Femur (tissue), 1 donor: Measurements from ENCODE around the gene ARHGEF40.
A peak's percentile ranks its signal among the peaks of the same experiment; 100 is the strongest.
"Not testable (repeated sequence)": the region's sequence is repeated elsewhere in the genome, so short reads cannot be mapped to it uniquely, and the experiment has no call there.

Experiments used
- DNase-seq: peaks from one replicate; pipeline ENCODE4 v3.0.0-alpha.2; 2017

Gene ARHGEF40

GRCh38 chr14:21040370-21040925 is 29.7 kb upstream of the ARHGEF40 start:
- no peak for DNase-seq

GRCh38 chr14:21040941-21041340 is 29.2 kb upstream of the ARHGEF40 start:
- DNase-seq: not testable (repeated sequence)

- no peak for DNase-seq
Observed at GRCh38 chr14:21041676-21042433, 28.2 kb upstream of the ARHGEF40 start, which contains the start of gene RNASE7. TSS of gene RNASE7 (plus strand) at chr14:21042362. CDS start at chr14:21042993, 631 bp downstream.

- no peak for DNase-seq
Observed at GRCh38 chr14:21042918-21043317, 27.2 kb upstream of the ARHGEF40 start.

GRCh38 chr14:21043387-21043973 is 26.6 kb upstream of the ARHGEF40 start:
- no peak for DNase-seq

GRCh38 chr14:21043974-21044618 is 26.0 kb upstream of the ARHGEF40 start:
- DNase-seq: no peak

- DNase-seq: no peak
Observed at GRCh38 chr14:21047378-21047781, 22.7 kb upstream of the ARHGEF40 start.

GRCh38 chr14:21048638-21049037 is 21.5 kb upstream of the ARHGEF40 start:
- DNase-seq: no peak

- DNase-seq: no peak
Observed at GRCh38 chr14:21049271-21049673, 20.8 kb upstream of the ARHGEF40 start.

GRCh38 chr14:21050597-21050996 is 19.5 kb upstream of the ARHGEF40 start:
- DNase-seq: no peak

GRCh38 chr14:21053184-21054122 is 16.7 kb upstream of the ARHGEF40 start:
- DNase-seq: no peak

GRCh38 chr14:21054123-21054767 is 15.9 kb upstream of the ARHGEF40 start:
- DNase-seq: no peak

- no peak for DNase-seq
Observed at GRCh38 chr14:21054768-21055145, 15.3 kb upstream of the ARHGEF40 start.

GRCh38 chr14:21055432-21056117 is 14.5 kb upstream of the ARHGEF40 start:
- DNase-seq: no peak

- DNase-seq: no peak
Observed at GRCh38 chr14:21056520-21057163, 13.5 kb upstream of the ARHGEF40 start.

GRCh38 chr14:21057803-21058675 is 12.1 kb upstream of the ARHGEF40 start, which contains the start of gene RNASE8:
TSS of gene RNASE8 (plus strand) at chr14:21057822. CDS start at chr14:21057893, 71 bp downstream.
- no peak for DNase-seq

- no peak for DNase-seq
Observed at GRCh38 chr14:21058903-21059302, 11.2 kb upstream of the ARHGEF40 start.

- DNase-seq: peak; percentile 47
Observed at GRCh38 chr14:21059842-21060613, 10.1 kb upstream of the ARHGEF40 start.
